ENCODE results near the gene GIMAP4. TPM values are rescaled to one million over a fixed set of nuclear protein-coding genes. Genes with fewer than 3 reads are reported as not detected.
"Not testable (repeated sequence)": the region's sequence is repeated elsewhere in the genome, so short reads cannot be mapped to it uniquely, and the experiment has no call there.

Gene GIMAP4
- polyA plus RNA-seq: 10 to 100 TPM in 2 of 3 donors, 1 to 10 TPM in 1; 9.4 to 47.3 (median 31.1) TPM

GRCh38 chr7:150567169-150567568 is at the start of gene GIMAP4:
Gene GIMAP4 (plus strand): TSS chr7:150567390. CDS start chr7:150569902, 2,512 bp downstream.
- no peak within 1 kb of the TSS for H3K27ac ChIP-seq (ENCODE audit: low read depth, low read length)
- 41 to 53% (median 47%) methylated on average over 9 of the region's 9 CpGs for WGBS, 3 donors

- no peak overlapping the region for H3K27ac ChIP-seq (ENCODE audit: low read depth, low read length)
- 35 to 55% (median 54%) methylated on average over 2 of the region's 2 CpGs for WGBS, 3 donors
Observed at GRCh38 chr7:150519310-150519709, 47.9 kb upstream of the GIMAP4 start.

- no peak overlapping the region for H3K27ac ChIP-seq (ENCODE audit: low read depth, low read length)
- 70 to 78% (median 78%) methylated on average over 8 of the region's 8 CpGs for WGBS, 3 donors
Observed at GRCh38 chr7:150520145-150520544, 47.0 kb upstream of the GIMAP4 start.

- 57 to 69% (median 63%) methylated on average over 6 of the region's 6 CpGs for WGBS, 3 donors
- H3K27ac ChIP-seq (ENCODE audit: low read depth, low read length): not testable (repeated sequence)
Observed at GRCh38 chr7:150522931-150523330, 44.3 kb upstream of the GIMAP4 start.

- 35 to 51% (median 45%) methylated on average over 2 of the region's 2 CpGs for WGBS, 3 donors
- H3K27ac ChIP-seq (ENCODE audit: low read depth, low read length): no peak overlapping the region
Observed at GRCh38 chr7:150524018-150524417, 43.2 kb upstream of the GIMAP4 start.

GRCh38 chr7:150531704-150532103 is 35.5 kb upstream of the GIMAP4 start:
- 81 to 95% (median 87%) methylated on average over 1 of the region's 1 CpG for WGBS, 3 donors
- no peak overlapping the region for H3K27ac ChIP-seq (ENCODE audit: low read depth, low read length)

GRCh38 chr7:150538259-150538658 is 28.9 kb upstream of the GIMAP4 start:
- 81 to 98% (median 97%) methylated on average over 2 of the region's 2 CpGs for WGBS, 3 donors
- no peak overlapping the region for H3K27ac ChIP-seq (ENCODE audit: low read depth, low read length)

- no peak overlapping the region for H3K27ac ChIP-seq (ENCODE audit: low read depth, low read length)
Observed at GRCh38 chr7:150553163-150553562, 14.0 kb upstream of the GIMAP4 start.

GRCh38 chr7:150556521-150557138 is 10.6 kb upstream of the GIMAP4 start:
- H3K27ac ChIP-seq (ENCODE audit: low read depth, low read length): no peak overlapping the region
- WGBS, 3 donors: 30 to 40% (median 38%) methylated on average over 4 of the region's 4 CpGs

GRCh38 chr7:150560486-150560885 is 6.7 kb upstream of the GIMAP4 start:
- WGBS, 3 donors: 0 to 66% (median 13%) methylated on average over 1 of the region's 1 CpG
- H3K27ac ChIP-seq (ENCODE audit: low read depth, low read length): no peak overlapping the region

GRCh38 chr7:150562919-150563318 is 4.3 kb upstream of the GIMAP4 start:
- H3K27ac ChIP-seq (ENCODE audit: low read depth, low read length): no peak overlapping the region
- WGBS, 3 donors: 33 to 63% (median 63%) methylated on average over 2 of the region's 2 CpGs

GRCh38 chr7:150564006-150564405 is 3.2 kb upstream of the GIMAP4 start:
- 44 to 57% (median 52%) methylated on average over 5 of the region's 5 CpGs for WGBS, 3 donors

GRCh38 chr7:150564566-150564965 is 2.6 kb upstream of the GIMAP4 start:
- WGBS, 3 donors: 49 to 83% (median 67%) methylated on average over 3 of the region's 3 CpGs
- H3K27ac ChIP-seq (ENCODE audit: low read depth, low read length): no peak overlapping the region

More at GRCh38 chr7:150564006-150564405, 3.2 kb upstream of the GIMAP4 start:
- H3K27ac ChIP-seq (ENCODE audit: low read depth, low read length): no peak overlapping the region

GRCh38 chr7:150565239-150565638 is 2.0 kb upstream of the GIMAP4 start:
- H3K27ac ChIP-seq (ENCODE audit: low read depth, low read length): no peak overlapping the region
- 68 to 87% (median 86%) methylated on average over 7 of the region's 7 CpGs for WGBS, 3 donors

- 46 to 82% (median 62%) methylated on average over 3 of the region's 3 CpGs for WGBS, 3 donors
- H3K27ac ChIP-seq (ENCODE audit: low read depth, low read length): no peak overlapping the region
Observed at GRCh38 chr7:150566123-150566522, 1.1 kb upstream of the GIMAP4 start.

GRCh38 chr7:150566572-150566971 is 618 bp upstream of the GIMAP4 start:
- 83 to 95% (median 85%) methylated on average over 1 of the region's 1 CpG for WGBS, 3 donors
- H3K27ac ChIP-seq (ENCODE audit: low read depth, low read length): no peak overlapping the region

GRCh38 chr7:150567871-150568301 is 696 bp downstream of the GIMAP4 start:
- H3K27ac ChIP-seq (ENCODE audit: low read depth, low read length): no peak overlapping the region
- WGBS, 3 donors: 46 to 48% (median 48%) methylated on average over 3 of the region's 3 CpGs

- 28 to 79% (median 74%) methylated on average over 2 of the region's 2 CpGs for WGBS, 3 donors
- H3K27ac ChIP-seq (ENCODE audit: low read depth, low read length): no peak overlapping the region
Observed at GRCh38 chr7:150568714-150569113, 1.5 kb downstream of the GIMAP4 start.

GRCh38 chr7:150569245-150569955 is 2.2 kb downstream of the GIMAP4 start:
- H3K27ac ChIP-seq (ENCODE audit: low read depth, low read length): no peak overlapping the region

More at GRCh38 chr7:150569245-150569955, 2.2 kb downstream of the GIMAP4 start:
- WGBS, 3 donors: 51 to 59% (median 54%) methylated on average over 7 of the region's 7 CpGs
